Breast epithelium (tissue), 4 donors: ENCODE measurements around the gene LPIN3. TPM values are rescaled to one million over a fixed set of nuclear protein-coding genes. Genes with fewer than 3 reads are reported as not detected.
A peak's percentile ranks its signal among the peaks of the same experiment; 100 is the strongest.

Source experiments
- DNase-seq, 2 donors: peaks; one replicate each; pipeline ENCODE4 v3.0.0-alpha.2; 2019; ENCODE audit warnings: low spot score in 2 of 2
- H3K27ac ChIP-seq, 2 donors: fragments of 200-600 bp; sonication (generic) in 1 of 2; one replicate each; pipeline ENCODE4 v1.5.1; 2016 to 2019; ENCODE audit warnings: mild to moderate bottlenecking in 1 of 2
- H3K27me3 ChIP-seq, 2 donors: fragments of 200-600 bp; sonication (generic) in 1 of 2; one replicate each; pipeline versions ENCODE4 v1.5.1 to v1.6.0; 2017 to 2019; ENCODE audit warnings: control low read depth in 1 of 2, mild to moderate bottlenecking in 1 of 2
- H3K36me3 ChIP-seq: fragments of 200-600 bp; one replicate; pipeline ENCODE4 v1.5.1; 2019
- H3K4me1 ChIP-seq, 2 donors: fragments of 200-600 bp; sonication (generic); one replicate each; pipeline ENCODE4 v1.5.1; 2016 to 2019; ENCODE audit warnings: control low read depth in 1 of 2
- H3K4me3 ChIP-seq, 3 donors: fragments of 200-600 bp; sonication (generic); 1 replicate in 2 of 3; 2 replicates in 1 of 3; pipeline ENCODE4 v1.5.1; 2016 to 2019; ENCODE audit warnings: mild to moderate bottlenecking in 3 of 3, moderate library complexity in 2 of 3
- H3K9me3 ChIP-seq, 2 donors: fragments of 200-600 bp; sonication (generic) in 1 of 2; one replicate each; pipeline ENCODE4 v1.5.1; 2016 to 2019; ENCODE audit warnings: control low read depth in 1 of 2
- POLR2A ChIP-seq: fragments of 450-650 bp; IDR thresholded peaks from one replicate; pipeline ENCODE4 v1.6.1; 2016; ENCODE audit warnings: antibody characterized with exemption, mild to moderate bottlenecking, moderate library complexity
- POLR2AphosphoS5 ChIP-seq, 3 donors: sonication (generic); formaldehyde crosslinking; IDR thresholded peaks; one replicate each; pipeline ENCODE4 v1.6.1; 2017; ENCODE audit warnings: antibody characterized with exemption in 3 of 3
- intact Hi-C: fragments of 100-400 bp; cut with DNase I; formaldehyde crosslinking; loops from one replicate; pipeline ENCODE4 v1.15.1; 2023; ENCODE audit warnings: low total_unique reads
- total RNA-seq, 3 donors: library from RNA; depleted of rRNA; stranded (reverse); fragments of >200 nt; gene quantifications; one replicate each; pipeline ENCODE4 v1.1.0, GENCODE V29; 2016
- TF ChIP-seq, protein P1 (sequence below), 3 donors: fragments of 450-650 bp; IDR thresholded peaks; one replicate each; pipeline ENCODE4 v1.5.1; 2016 to 2017; ENCODE audit warnings: antibody characterized with exemption in 3 of 3, mild to moderate bottlenecking in 3 of 3, moderate library complexity in 3 of 3

Gene LPIN3
- total RNA-seq, 3 donors from 2014 or later = 20.8 to 43.2 (median 39.0) TPM

GRCh38 chr20:41364236-41364855, 23.7 kb downstream of the LPIN3 start:
- H3K4me3 ChIP-seq = no peak overlapping the region
- TF ChIP-seq POLR2AphosphoS5 (IDR thresholded peaks at IDR 0.05) (no peak), POLR2A (no peak)
- TF ChIP-seq, protein P1, sequence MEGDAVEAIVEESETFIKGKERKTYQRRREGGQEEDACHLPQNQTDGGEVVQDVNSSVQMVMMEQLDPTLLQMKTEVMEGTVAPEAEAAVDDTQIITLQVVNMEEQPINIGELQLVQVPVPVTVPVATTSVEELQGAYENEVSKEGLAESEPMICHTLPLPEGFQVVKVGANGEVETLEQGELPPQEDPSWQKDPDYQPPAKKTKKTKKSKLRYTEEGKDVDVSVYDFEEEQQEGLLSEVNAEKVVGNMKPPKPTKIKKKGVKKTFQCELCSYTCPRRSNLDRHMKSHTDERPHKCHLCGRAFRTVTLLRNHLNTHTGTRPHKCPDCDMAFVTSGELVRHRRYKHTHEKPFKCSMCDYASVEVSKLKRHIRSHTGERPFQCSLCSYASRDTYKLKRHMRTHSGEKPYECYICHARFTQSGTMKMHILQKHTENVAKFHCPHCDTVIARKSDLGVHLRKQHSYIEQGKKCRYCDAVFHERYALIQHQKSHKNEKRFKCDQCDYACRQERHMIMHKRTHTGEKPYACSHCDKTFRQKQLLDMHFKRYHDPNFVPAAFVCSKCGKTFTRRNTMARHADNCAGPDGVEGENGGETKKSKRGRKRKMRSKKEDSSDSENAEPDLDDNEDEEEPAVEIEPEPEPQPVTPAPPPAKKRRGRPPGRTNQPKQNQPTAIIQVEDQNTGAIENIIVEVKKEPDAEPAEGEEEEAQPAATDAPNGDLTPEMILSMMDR (IDR thresholded peaks at IDR 0.05) = no peak
- H3K4me1 ChIP-seq = no peaks in the 10 kb centered on the region
- intact Hi-C loops = no loop called here
- DNase-seq = no peak
- H3K27ac ChIP-seq = no peak overlapping the region
- H3K27me3 ChIP-seq = peaks cover 3 to 22% of the 10 kb centered on the region in 2 donors
- H3K9me3 ChIP-seq = no peaks in the 10 kb centered on the region
- H3K36me3 ChIP-seq = no peaks in the 10 kb centered on the region

- intact Hi-C loops = no loop called here
- no peak for DNase-seq
- no peaks in the 10 kb centered on the region for H3K36me3 ChIP-seq
- H3K27ac ChIP-seq = no peak overlapping the region
- H3K4me3 ChIP-seq = peak overlapping the region; percentile 21 to 74 (median 53)
- H3K4me1 ChIP-seq = no peaks in the 10 kb centered on the region
- H3K9me3 ChIP-seq = no peaks in the 10 kb centered on the region
- H3K27me3 ChIP-seq = peaks cover 3 to 22% of the 10 kb centered on the region in 2 donors
- TF ChIP-seq POLR2AphosphoS5 (IDR thresholded peaks at IDR 0.05) (no peak), POLR2A (no peak)
- TF ChIP-seq, protein P1 (IDR thresholded peaks at IDR 0.05) = no peak
Measured at GRCh38 chr20:41364967-41365765, 24.5 kb downstream of the LPIN3 start.

- Histone ChIP-seq H3K4me3 (peak overlapping the region; percentile 21 to 74 (median 53)), H3K4me1 (no peaks in the 10 kb centered on the region), H3K27me3 (peaks cover 3 to 22% of the 10 kb centered on the region in 2 donors), H3K27ac (no peak overlapping the region), H3K9me3 (peaks cover 0 to 3% of the 10 kb centered on the region in 2 donors), H3K36me3 (no peaks in the 10 kb centered on the region)
- no peak for TF ChIP-seq POLR2A
- TF ChIP-seq POLR2AphosphoS5 (IDR thresholded peaks at IDR 0.05) = no peak
- TF ChIP-seq, protein P1 (IDR thresholded peaks at IDR 0.05) = no peak
- no peak for DNase-seq
- intact Hi-C loops = no loop called here
Measured at GRCh38 chr20:41365777-41366545, 25.3 kb downstream of the LPIN3 start.

GRCh38 chr20:41366546-41367392, 26.1 kb downstream of the LPIN3 start, which contains the start of gene EMILIN3:
Gene EMILIN3, minus strand, starts transcription at chr20:41366818. Its CDS starts 184 bp downstream, at chr20:41366634.
- TF ChIP-seq, protein P1 (IDR thresholded peaks at IDR 0.05) = no peak
- TF ChIP-seq POLR2A = no peak
- no peak for TF ChIP-seq POLR2AphosphoS5 (IDR thresholded peaks at IDR 0.05)

More at GRCh38 chr20:41366546-41367392, 26.1 kb downstream of the LPIN3 start, which contains the start of gene EMILIN3:
- no peak for DNase-seq
- Histone ChIP-seq H3K4me1 (no peaks in the 10 kb centered on the region), H3K4me3 (peak within 1 kb of the TSS; percentile 21 to 74 (median 53)), H3K36me3 (no peaks in the 10 kb centered on the region), H3K27me3 (peaks cover 3 to 22% of the 10 kb centered on the region in 2 donors), H3K27ac (no peak within 1 kb of the TSS), H3K9me3 (peaks cover 4 to 7% of the 10 kb centered on the region in 2 donors)
- intact Hi-C loops = no loop called here
